Measurements from ENCODE around the gene ANK2.

Gene ANK2

DNA sequence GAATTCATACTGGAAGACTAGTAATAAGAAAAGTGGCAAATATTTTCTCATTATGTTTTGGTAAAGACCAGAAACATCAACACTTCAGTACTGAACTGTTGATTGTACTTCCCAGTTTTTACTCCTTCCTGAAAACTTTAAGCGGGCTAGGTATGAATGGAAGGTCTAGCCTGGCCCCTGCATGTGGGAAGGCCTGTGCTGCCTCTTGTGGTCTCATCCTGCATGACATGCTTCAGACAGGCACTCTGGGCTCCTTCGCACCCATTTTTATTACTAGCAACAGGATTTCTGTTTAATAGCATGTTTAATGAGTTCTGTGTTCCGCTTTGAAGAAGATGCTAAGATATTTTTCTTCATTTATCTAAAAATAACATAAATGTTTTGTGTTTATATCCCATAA lies 279.1 kb downstream of the ANK2 start:
- TF ChIP-seq CTCF (conservative IDR thresholded peaks at IDR 0.05; ENCODE audit: low read length), result peak; percentile 75
- TF ChIP-seq EZH2phosphoT487 (IDR thresholded peaks at IDR 0.05; ENCODE audit: borderline replicate concordance), result no peak
- H3K27me3 ChIP-seq (ENCODE audit: insufficient read depth, low read length, poor library complexity, severe bottlenecking), result no peaks in the 10 kb centered on the region
- H3K4me2 ChIP-seq (ENCODE audit: low read depth, low read length, poor library complexity, severe bottlenecking), result no peak overlapping the region
- H3K9me3 ChIP-seq (ENCODE audit: insufficient read depth, low read depth, low read length), result no peaks in the 10 kb centered on the region
- no peaks in the 10 kb centered on the region for H3F3A ChIP-seq (ENCODE audit: low read depth)
- H2AFZ ChIP-seq (ENCODE audit: low read length), result no peak overlapping the region
- H3K4me3 ChIP-seq (ENCODE audit: low read length, poor library complexity, severe bottlenecking), result no peak overlapping the region
- H4K20me1 ChIP-seq (ENCODE audit: insufficient read depth, low read length, poor library complexity, severe bottlenecking), result no peaks in the 10 kb centered on the region
- H3K9me2 ChIP-seq (replicated peaks; ENCODE audit: low read depth, low read length), result no peaks in the 10 kb centered on the region
- no peaks in the 10 kb centered on the region for H3K36me3 ChIP-seq (ENCODE audit: insufficient read depth, low read length)
- no peaks in the 10 kb centered on the region for H3K79me2 ChIP-seq (ENCODE audit: insufficient read depth, low read length)
- H3K9ac ChIP-seq (ENCODE audit: low read depth, low read length, poor library complexity, severe bottlenecking), result no peak overlapping the region
- H3K4me1 ChIP-seq (ENCODE audit: insufficient read depth, low read length, poor library complexity, severe bottlenecking), result peaks cover 8% of the 10 kb centered on the region

DNA sequence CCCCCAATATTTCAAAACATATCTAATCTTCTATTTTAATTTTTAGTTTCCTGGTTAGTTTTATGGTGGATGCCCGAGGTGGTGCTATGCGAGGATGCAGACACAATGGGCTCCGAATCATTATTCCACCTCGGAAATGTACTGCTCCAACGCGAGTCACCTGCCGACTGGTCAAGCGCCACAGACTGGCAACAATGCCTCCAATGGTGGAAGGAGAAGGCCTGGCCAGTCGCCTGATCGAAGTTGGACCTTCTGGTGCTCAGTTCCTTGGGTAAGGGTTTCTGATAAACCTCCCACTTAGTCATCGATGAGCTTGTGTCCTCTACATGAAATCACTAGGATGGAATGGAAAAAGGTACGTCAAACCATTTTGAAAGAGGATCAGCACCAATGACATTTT lies 280.7 kb downstream of the ANK2 start:
- no peaks in the 10 kb centered on the region for H3K27me3 ChIP-seq (ENCODE audit: insufficient read depth, low read length, poor library complexity, severe bottlenecking)
- no peak overlapping the region for H2AFZ ChIP-seq (ENCODE audit: low read length)
- H3K9ac ChIP-seq (ENCODE audit: low read depth, low read length, poor library complexity, severe bottlenecking), result no peak overlapping the region

GRCh38 chr4:113331811-113332210 lies 282.4 kb downstream of the ANK2 start:
- no peak overlapping the region for H3K4me2 ChIP-seq (ENCODE audit: low read depth, low read length, poor library complexity, severe bottlenecking)
- no peak for TF ChIP-seq EZH2phosphoT487 (IDR thresholded peaks at IDR 0.05; ENCODE audit: borderline replicate concordance)
- TF ChIP-seq CTCF (conservative IDR thresholded peaks at IDR 0.05; ENCODE audit: low read length), result no peak
- H4K20me1 ChIP-seq (ENCODE audit: insufficient read depth, low read length, poor library complexity, severe bottlenecking), result no peaks in the 10 kb centered on the region
- no peaks in the 10 kb centered on the region for H3K36me3 ChIP-seq (ENCODE audit: insufficient read depth, low read length)
- H3K4me3 ChIP-seq (ENCODE audit: low read length, poor library complexity, severe bottlenecking), result no peak overlapping the region
- no peaks in the 10 kb centered on the region for H3K9me3 ChIP-seq (ENCODE audit: insufficient read depth, low read depth, low read length)
- H3K9ac ChIP-seq (ENCODE audit: low read depth, low read length, poor library complexity, severe bottlenecking), result no peak overlapping the region
- no peaks in the 10 kb centered on the region for H3K9me2 ChIP-seq (replicated peaks; ENCODE audit: low read depth, low read length)
- H3K27me3 ChIP-seq (ENCODE audit: insufficient read depth, low read length, poor library complexity, severe bottlenecking), result no peaks in the 10 kb centered on the region
- no peaks in the 10 kb centered on the region for H3K79me2 ChIP-seq (ENCODE audit: insufficient read depth, low read length)
- H3K4me1 ChIP-seq (ENCODE audit: insufficient read depth, low read length, poor library complexity, severe bottlenecking), result peaks cover 8% of the 10 kb centered on the region
- H2AFZ ChIP-seq (ENCODE audit: low read length), result no peak overlapping the region
- no peaks in the 10 kb centered on the region for H3F3A ChIP-seq (ENCODE audit: low read depth)

More for the DNA sequence above, 280.7 kb downstream of the ANK2 start:
- TF ChIP-seq EZH2phosphoT487 (IDR thresholded peaks at IDR 0.05; ENCODE audit: borderline replicate concordance) (no peak), CTCF (conservative IDR thresholded peaks at IDR 0.05; ENCODE audit: low read length) (no peak)
- no peaks in the 10 kb centered on the region for H3K9me2 ChIP-seq (replicated peaks; ENCODE audit: low read depth, low read length)
- H3K79me2 ChIP-seq (ENCODE audit: insufficient read depth, low read length), result no peaks in the 10 kb centered on the region
- no peaks in the 10 kb centered on the region for H3K9me3 ChIP-seq (ENCODE audit: insufficient read depth, low read depth, low read length)
- H3K36me3 ChIP-seq (ENCODE audit: insufficient read depth, low read length), result no peaks in the 10 kb centered on the region
- H3F3A ChIP-seq (ENCODE audit: low read depth), result no peaks in the 10 kb centered on the region
- H3K4me1 ChIP-seq (ENCODE audit: insufficient read depth, low read length, poor library complexity, severe bottlenecking), result peaks cover 8% of the 10 kb centered on the region
- H3K4me2 ChIP-seq (ENCODE audit: low read depth, low read length, poor library complexity, severe bottlenecking), result no peak overlapping the region
- no peaks in the 10 kb centered on the region for H4K20me1 ChIP-seq (ENCODE audit: insufficient read depth, low read length, poor library complexity, severe bottlenecking)
- no peak overlapping the region for H3K4me3 ChIP-seq (ENCODE audit: low read length, poor library complexity, severe bottlenecking)

Data from Loucy (cell line).